HG02759 (cell line): ENCODE measurements around the gene TTLL8.

ENCODE experiments used
- ATAC-seq: cut with Tn5 transposase; IDR thresholded peaks from one replicate; pipeline ENCODE4 v1.9.1; 2021; ENCODE audit warnings: mild to moderate bottlenecking, moderate library complexity; ENCODE audit not compliant: unreplicated experiment

TTLL8 gene

DNA sequence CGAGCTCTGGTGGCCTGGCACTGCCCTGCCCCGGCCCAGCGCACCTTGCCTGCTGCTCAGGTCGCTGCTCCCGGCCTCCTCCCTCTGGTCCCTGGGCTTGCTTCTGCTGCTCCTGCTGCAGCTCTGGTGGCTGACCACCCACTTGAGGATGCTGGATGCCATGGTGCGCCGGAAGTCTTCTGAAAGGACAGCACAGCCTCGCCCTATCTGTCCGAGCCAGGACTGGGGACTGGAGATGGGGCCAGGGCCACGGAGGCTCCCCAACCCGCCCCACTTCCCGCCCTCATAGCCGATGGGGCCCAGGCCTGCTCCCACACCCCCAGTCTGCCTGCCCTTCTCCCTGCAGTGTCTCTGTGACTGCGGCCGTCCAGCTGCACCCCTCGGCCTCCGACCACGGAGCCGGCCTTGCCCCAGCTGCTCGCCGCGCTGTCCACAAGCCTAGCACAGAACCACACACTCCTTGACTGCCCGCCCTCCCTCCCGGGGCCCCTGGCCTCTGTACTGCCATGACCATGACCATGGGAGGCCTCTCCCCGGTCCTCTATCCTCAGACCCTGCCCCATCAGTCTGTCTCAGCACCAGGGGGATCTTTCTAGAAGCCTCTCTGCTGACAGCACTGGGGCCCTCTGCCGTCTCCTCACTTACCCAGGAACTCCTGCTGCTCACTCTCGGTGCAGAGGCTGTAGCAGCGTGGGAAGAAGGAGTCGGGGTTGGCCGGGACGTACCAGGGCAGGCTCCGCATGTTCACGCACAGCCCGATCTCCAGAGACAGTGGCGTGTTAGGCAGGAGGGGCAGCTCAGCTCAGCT is 12.7 kb downstream of the TTLL8 start:
- ATAC-seq, result no peak

DNA sequence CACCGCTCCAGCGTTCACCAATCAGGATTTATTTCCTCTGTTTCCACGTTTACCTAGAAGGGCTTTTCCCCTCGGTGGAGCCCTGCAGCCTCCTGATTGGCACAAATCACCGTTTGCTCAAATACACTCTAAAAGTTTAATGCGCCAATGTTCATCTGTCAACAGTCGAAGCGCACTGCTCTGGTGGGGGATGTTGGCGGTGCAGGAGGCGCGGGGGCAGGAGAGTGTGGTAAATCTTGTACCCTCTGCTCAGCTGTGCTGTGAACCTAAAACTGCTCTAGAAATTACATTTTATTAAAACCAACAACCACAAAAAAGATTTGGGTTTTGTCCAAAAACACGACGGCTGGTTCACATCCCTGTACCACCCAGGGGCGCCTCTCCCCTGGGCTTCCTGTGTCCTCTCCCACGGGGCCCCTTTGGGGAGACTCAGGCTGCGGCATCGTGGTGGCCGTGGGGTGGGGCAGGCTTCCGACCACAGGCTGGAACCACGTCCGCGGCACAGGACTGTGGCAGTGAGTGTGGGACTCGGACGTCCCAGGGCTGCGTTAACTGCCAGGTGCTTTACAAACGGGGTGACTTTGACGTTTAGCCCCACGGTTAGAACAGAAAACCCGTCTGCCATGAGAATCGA is 13.5 kb downstream of the TTLL8 start:
- no peak for ATAC-seq

DNA sequence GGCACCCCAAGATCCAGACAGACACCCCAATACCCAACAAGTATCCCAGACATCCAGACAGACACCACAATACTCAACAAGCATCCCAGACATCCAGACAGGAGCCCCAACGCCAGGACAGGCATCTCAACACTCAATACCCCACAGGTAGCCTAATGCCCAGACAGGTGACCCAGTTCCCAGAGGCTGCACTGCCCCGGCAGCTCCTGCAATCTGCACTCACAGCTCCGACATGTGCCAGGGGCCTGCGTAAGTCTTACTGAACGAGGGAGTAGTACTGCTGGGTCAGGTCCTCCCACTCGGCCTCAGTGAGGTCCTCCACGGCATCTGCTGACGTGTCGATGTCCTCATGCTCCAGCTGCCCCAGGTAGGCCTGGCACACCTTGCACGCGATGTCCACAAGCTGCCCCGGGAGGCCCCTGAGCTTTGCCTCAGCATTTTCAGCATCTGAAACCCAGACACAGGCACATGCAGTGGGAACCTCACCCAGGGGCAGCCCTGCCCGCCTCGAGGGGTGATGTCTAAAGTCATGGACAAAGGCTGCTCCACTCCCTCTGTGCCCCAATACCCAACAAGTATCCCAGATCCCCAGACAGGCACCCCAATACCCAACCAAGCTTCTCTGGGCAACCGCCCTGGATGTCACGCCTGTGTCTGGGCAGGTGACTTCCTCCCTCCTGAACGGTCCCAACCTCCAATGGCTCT is 16.6 kb downstream of the TTLL8 start:
- ATAC-seq, result no peak

DNA sequence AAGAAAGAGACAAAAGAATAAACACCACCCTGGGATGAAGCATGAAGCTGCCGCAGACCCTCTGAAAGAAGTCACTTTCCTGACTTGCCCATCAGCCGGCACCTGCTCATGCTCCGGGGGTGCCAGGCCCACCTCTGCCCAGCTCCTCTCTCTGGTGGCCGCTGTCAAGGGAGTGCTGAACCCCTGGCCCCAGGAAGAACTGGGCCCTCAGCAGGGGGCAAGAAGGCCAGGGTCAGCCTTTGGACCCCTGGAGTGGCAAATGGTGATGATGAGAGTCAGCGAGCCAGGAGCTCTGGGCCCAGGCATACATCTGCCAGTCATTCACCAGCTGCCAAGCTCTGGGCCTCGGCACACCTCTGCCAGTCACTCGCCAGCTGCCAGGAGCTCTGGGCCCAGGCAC is 17.4 kb downstream of the TTLL8 start:
- no peak for ATAC-seq

DNA sequence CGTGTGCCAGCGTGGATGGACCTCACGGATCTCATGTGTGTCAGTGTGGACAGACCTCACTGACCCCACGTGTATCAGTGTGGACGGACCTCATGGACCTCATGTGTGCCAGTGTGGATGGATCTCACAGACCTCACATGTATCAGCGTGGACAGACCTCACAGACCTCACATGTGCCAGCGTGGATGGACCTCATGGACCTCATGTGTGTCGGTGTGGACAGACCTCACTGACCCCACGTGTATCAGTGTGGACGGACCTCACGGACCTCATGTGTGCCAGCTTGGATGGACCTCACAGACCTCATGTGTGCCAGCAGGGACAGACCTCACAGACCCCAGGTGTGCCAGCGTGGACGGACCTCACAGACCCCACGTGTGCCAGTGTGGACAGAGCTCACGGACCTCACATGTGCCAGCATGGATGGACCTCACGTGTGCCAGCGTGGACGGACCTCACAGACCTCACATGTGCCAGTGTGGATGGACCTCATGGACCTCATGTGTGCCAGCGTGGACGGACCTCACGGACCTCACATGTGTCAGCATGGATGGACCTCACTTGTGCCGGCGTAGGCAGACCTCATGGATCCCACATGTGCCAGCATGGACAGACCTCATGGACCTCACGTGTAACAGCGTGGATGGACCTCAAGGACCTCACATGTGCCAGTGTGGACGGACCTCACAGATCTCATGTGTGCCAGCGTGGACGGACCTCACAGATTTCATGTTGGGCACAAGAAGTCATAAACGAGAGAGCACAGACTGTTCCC is 18.2 kb downstream of the TTLL8 start:
- ATAC-seq, result no peak

DNA sequence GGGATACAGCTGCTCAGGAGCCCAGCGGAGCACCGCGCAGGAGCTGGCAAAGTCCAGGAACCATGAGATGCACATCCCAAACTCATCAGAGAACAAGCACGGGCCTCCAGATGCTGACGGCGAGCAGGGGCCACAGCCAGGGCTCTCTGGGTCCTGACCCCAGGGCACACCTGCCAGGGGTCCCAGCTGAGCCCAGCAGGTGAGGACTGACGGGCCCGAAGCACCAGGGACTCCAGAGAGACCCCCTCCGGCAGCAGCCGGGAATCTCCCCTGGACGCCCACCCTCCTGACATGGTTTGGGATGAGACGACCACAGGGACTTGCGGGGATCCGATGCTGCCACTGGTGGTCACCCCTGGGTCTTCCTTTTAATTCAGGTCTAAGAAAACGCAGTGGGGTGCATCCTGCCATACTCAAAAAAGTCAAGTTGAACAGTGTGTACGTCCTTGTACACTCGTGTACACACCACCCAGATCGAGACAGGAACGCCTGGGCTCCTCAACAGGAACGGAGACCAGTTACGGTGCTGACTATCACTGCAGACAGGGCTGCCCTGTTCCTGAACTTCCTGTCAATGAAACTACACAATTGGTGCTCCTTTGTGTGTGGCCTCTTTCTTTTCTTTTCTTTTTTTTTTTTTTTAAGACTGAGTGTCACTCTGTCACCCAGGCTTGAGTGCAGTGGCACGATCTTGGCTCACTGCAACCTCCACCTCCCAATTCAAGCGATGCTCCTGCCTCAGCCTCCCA is 21.9 kb downstream of the TTLL8 start:
- ATAC-seq, result no peak

DNA sequence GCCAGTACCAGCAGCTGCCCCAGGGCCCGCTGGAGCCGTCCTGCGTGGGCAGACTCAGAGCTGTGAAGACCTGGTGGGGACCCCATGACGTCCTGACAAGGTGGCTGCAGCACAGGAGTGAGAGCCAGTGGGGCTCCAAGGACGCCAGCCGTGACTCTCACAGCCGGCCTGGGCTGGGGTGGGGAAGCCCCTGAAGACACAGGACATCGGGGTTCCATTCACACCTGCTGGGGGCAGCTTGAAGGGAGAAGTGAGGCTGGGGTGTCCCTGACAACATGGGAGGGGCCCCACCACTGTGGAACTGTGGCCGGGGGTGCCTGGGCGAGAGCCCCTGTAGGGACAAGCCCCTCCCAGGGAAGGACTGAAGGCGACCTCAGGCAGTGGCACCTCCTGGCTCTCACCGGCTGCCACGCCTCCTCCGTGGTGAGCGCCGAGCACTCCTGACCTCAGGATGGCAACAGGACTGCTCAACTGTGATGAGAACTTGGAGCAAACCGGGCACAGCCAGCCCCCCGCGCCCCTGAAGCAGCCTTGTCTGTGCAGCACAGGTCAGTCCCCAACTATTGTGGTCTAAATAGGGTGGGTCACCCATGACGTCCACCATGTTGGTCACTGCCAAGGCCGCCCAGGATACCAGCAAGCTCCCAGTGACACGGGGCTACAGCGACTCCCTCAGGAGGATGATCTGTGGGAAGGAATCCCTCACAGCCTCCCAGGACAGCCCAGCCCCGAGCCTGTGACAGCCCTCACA is 22.8 kb downstream of the TTLL8 start:
- ATAC-seq, result no peak

DNA sequence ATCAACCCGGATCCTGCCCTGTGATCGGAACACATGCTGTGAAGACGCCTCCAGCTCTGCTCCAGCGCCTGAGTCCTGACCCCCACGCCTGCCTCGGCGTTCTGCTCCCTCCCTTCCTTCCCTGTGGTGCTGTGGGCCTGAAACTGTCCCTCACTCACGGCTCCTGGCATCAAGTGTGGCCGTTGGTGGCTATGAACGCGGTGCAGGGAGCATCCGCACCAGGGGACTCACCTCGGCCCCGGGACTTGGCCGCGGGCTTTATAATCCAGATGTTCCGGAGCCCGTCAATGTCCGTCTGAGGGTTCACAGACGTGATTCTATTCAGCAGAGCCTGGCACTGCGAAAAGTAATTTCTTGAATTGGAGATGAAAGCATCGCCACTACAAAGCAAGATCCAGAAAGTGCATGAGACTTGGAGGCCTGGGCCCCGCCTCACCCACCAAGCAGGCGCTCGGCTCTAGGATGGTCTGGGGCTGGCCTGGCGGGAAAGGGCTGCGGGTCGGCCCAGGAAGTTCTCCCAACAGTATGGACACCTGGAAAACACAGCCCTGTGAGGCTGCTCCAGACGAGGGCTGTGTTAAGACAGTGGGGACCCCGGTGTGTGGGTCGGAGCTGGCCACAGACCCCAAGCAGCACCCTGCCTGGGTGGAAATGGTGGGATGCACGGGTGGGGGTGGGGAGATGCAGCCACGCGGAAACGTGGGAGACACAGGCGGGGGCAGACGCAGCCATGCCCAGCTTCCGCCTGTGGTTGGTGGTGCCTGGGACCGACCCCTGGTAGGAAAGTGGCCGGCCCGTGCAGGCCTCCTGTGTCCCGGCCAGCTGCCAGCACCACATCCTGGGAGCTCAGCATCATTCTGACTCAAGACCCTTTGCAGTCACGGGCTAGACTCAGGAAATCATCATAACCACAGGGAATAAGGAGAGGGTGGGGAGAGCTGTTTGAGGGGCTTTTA is 23.7 kb downstream of the TTLL8 start:
- ATAC-seq, result no peak

DNA sequence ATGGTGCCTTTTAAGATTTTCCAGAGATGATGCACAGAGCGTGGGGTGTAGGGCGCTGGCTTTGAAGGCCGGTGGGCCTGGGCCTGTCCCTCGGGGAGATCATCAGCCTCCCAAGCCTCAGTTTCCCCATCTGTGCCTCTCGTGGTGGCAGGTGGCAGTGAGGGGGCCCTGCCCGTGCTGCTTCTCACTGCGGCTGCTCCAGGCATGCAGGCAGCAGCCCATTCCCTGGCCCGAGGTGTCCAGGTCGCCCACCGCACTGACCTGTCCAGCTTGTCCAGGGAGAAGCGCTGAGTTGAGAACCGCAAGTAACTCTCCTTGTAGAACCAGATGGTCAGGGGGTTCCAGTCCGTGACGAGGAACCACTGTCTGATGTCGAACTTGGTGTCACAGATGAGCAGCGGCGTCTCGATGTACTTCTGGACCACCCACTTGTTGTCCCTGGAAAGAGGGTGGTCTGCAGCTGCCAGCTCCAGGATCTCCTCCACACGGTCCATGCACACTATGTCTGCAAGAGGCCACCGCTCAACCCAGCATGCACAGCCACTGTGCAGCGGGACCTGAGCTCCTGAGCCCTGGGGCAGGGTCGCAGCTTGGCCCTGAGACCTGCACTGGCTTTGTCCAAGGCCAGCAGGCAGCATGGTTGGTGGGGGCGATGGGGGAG is 25.0 kb downstream of the TTLL8 start:
- ATAC-seq, result no peak

DNA sequence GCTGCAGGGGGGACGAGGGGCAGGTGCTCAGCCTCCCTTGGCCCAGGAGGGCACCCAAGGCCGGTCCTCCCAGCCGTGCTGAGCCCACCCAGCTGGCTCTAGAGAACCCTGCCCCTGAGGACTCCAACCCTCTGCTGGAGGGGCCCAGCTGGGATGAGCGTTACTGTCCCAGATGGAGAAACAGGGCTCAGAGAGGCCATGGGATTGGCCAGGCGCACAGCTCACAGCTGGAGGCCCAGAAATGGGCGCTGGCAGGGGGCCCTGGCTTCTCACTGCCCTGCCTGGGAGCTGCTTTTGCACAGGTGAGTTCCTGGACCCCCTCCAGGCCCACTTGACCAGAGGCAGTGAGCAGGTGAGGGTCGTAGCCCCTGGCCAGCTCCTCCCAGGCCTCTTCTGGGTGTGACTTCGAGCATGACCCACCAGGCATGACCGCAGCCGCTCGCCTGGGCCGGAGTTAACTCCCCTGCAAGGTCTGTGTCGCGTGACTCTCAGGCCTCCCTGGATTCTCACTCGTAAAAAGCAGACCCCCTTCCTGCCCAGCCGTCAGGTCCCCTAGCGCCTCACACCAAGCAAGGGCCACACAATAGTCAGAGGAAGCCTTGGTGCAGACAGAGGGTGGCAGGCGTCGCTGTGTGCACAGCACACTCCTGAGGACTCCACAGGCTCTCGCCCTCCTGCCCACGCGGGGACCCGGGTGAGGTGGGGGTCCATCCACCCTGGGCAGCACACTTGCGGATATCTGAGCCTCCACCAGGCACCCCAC is 25.8 kb downstream of the TTLL8 start:
- no peak for ATAC-seq

DNA sequence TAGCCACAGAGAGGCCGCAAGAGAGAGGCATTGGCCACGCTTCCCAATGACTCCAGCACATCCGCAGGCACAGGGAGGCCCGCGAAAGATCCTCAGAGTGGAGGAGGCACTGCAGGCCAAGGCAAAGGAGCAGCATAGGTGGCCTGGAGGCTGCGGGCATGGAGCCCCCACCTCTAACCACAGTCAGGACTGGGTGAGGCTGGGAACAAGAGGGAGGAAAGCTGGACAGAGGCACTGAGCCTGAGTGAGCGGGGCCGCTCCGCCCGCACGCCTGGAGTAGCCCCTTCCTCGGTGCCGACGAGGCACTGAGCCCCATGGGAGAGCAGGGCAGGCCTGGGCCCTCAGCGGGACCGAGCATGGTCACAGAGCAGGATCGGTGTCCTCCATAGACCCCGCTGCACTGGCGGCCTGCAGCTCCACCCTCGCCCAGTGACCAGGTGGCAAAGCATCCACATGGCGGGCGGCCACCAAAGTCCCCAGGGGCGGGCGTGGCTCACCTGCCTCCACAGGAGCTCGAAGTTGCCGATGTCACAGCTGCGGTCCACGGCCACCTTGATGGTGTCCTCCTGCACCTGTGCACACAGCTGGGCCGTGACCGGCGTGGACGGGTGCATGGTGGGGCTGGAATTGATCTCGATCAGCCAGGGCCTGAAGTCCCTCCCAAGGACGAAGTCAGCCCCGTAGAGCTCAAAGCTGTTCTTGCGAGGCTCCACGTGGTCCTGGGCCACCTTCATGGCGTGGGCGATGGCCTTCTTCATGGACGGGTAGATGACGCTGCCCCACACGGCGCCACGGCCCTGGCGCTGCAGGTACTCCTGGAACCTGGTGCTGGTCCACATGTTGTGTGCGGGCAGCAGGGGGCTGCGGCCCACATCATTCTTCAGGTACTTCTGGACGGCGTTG is 26.7 kb downstream of the TTLL8 start:
- ATAC-seq, result no peak

DNA sequence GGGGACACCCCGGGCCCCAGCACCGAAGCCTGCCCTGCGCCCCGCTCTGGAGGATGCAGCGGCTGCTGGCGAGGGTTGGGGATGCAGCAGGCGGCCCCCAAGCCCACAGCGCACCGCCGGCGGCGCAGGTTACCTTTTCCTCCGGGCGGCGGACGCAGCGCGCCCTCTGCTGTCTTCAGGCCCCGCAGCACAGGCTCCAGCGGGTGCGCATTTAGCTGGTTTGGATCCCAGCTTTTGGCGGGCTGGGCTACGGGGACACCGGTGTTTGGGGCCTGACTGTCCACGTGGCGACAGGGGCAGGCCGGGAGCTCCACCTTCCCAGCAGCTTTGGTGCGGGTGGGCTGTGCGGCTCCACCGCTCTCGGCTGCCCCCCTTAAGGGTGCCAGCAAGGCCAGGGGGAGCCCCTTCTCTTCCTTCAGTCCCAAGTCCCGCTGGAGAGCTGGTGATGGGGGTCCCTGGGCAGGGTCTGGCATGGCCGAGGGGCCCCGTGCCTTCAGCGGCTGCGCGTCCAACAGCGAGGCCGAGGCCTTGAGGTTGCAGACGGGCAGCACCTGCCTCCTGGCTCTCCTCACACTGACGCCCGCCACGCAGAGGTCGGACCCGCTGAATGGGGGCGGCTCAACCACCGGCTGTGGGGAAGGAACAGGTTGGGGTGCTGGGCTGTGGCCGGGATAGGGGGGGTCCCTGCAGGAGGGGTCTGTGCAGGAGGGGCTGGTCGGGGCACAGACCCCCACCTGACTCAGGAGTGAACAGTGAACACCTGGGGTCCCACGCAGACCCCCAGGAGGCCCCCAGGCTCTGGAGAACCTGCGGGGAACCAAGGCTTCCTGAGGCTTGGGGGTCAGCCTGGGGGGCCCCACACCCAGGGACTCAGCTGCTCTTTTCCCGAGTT is 27.6 kb downstream of the TTLL8 start:
- no peak for ATAC-seq

DNA sequence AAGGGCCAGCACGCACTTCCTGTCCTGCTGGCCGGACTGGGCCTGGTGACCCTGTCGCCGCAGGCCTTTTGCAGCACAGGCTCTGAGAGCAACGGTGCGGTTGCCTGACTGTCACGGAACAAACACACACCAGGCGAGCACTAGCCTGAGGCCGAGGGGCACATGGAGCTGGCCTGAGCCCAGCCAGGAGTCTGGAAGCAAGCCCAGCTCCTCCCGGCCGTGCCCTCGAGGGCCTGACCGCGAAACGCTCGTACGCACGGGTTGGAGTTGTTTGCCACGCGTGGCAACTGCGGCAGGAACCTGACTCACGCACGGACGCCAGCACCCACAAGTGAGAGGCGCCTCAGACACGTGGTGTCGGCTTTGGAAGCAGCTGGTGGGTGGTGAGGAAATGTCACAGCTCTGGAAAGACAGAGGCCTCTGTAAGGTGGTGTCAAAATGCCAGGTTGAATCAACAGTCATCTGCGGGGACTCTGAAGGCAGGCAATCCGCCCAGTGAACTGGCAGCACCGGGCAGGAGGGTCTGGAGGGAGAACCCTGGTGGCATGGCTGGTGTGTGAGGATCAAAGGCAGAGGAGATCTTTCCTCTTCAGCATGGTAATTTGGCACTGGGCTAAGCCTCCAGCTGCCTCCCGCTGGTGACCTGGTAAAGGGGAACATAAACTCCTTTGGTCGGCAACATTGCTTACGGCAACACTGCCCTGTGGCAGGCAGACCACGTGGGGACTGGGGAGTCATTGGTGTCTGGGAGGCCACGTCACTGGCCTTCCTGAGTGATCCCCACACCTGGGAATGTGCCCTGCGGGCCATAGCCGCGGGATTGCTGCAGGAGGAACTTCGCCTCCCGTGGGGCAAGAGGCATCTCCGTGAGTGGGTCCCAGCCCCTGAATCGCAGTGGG is 30.2 kb downstream of the TTLL8 start:
- ATAC-seq, result no peak

DNA sequence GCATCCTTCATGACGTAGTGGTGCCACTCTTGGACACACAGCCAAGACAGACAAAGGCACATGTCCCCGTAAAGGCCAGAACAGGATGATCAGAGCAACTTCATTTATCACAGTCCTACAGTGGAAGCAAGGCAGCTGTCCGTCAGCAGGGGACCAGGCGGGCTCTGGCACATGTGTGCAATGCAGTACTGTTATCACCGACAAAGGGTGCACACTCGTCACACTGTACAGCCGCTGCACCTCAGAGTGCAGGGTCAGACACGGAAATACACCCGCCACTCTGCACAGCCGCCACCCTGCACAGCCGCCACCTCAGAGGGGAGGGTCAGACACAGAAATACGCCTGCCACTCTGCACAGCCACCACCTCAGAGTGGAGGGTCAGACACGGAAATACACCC is 32.1 kb downstream of the TTLL8 start:
- no peak for ATAC-seq
